ENCODE measurements around the gene FAM53B.

FAM53B gene

GRCh38 chr10:124632566-124632965 lies 111.6 kb downstream of the FAM53B start:
- TF ChIP-seq CTCF (IDR thresholded peaks at IDR 0.05), result no peak

GRCh38 chr10:124632064-124632531 lies 112.1 kb downstream of the FAM53B start:
- TF ChIP-seq CTCF (IDR thresholded peaks at IDR 0.05), result peak; percentile 90

GRCh38 chr10:124630551-124630950 lies 113.6 kb downstream of the FAM53B start:
- TF ChIP-seq CTCF (IDR thresholded peaks at IDR 0.05), result no peak

- TF ChIP-seq CTCF (IDR thresholded peaks at IDR 0.05), result no peak
Measured at GRCh38 chr10:124629842-124630241, 114.3 kb downstream of the FAM53B start.

- no peak for TF ChIP-seq CTCF (IDR thresholded peaks at IDR 0.05)
Measured at GRCh38 chr10:124629415-124629814, 114.8 kb downstream of the FAM53B start.

GRCh38 chr10:124628676-124629021 lies 115.5 kb downstream of the FAM53B start:
- TF ChIP-seq CTCF (IDR thresholded peaks at IDR 0.05), result no peak

- TF ChIP-seq CTCF (IDR thresholded peaks at IDR 0.05), result no peak
Measured at GRCh38 chr10:124627866-124628675, 116.1 kb downstream of the FAM53B start.
